Ascending aorta (tissue), 2 donors: ENCODE results near the gene IQCF6. TPM values are rescaled to one million over a fixed set of nuclear protein-coding genes. Genes with fewer than 3 reads are reported as not detected.

Source experiments
- DNase-seq, 2 donors: peaks; one replicate each; pipeline ENCODE4 v3.0.0-alpha.2; 2019; ENCODE audit warnings: low spot score in 2 of 2
- H3K27ac ChIP-seq, 2 donors: fragments of 200-600 bp; sonication (generic); one replicate each; pipeline ENCODE4 v1.5.1; 2016 to 2017; ENCODE audit warnings: mild to moderate bottlenecking in 1 of 2
- H3K27me3 ChIP-seq: fragments of 200-600 bp; sonication (generic); one replicate; pipeline ENCODE4 v1.5.1; 2017
- H3K36me3 ChIP-seq, 2 donors: fragments of 200-600 bp; sonication (generic); one replicate each; pipeline ENCODE4 v1.5.1; 2016
- H3K4me1 ChIP-seq, 2 donors: fragments of 200-600 bp; sonication (generic); one replicate each; pipeline ENCODE4 v1.5.1; 2016 to 2017; ENCODE audit warnings: mild to moderate bottlenecking in 1 of 2
- H3K4me3 ChIP-seq, 2 donors: fragments of 200-600 bp; sonication (generic); one replicate each; pipeline ENCODE4 v1.5.1; 2016 to 2017; ENCODE audit warnings: mild to moderate bottlenecking in 1 of 2
- H3K9me3 ChIP-seq, 2 donors: fragments of 200-600 bp; sonication (generic); one replicate each; pipeline ENCODE4 v1.5.1; 2016
- CTCF ChIP-seq, 3 experiments: fragments of 200-600 bp in 2 of 3; fragments of 450-650 bp in 1 of 3; sonication (generic) in 2 of 3; IDR thresholded peaks; one replicate each; pipeline ENCODE4 v1.5.1; 2016 to 2019; ENCODE audit warnings: antibody characterized with exemption in 3 of 3, mild to moderate bottlenecking in 1 of 3, moderate library complexity in 1 of 3
- intact Hi-C: fragments of 100-400 bp; cut with DNase I; formaldehyde crosslinking; loops from one replicate; pipeline ENCODE4 v1.15.1; 2023
- total RNA-seq: library from RNA; depleted of rRNA; stranded (reverse); fragments of >200 nt; gene quantifications from one replicate; pipeline ENCODE4 v1.1.0, GENCODE V29; 2016

Gene IQCF6
- total RNA-seq, 1 donor from 2014 or later = not detected

DNA sequence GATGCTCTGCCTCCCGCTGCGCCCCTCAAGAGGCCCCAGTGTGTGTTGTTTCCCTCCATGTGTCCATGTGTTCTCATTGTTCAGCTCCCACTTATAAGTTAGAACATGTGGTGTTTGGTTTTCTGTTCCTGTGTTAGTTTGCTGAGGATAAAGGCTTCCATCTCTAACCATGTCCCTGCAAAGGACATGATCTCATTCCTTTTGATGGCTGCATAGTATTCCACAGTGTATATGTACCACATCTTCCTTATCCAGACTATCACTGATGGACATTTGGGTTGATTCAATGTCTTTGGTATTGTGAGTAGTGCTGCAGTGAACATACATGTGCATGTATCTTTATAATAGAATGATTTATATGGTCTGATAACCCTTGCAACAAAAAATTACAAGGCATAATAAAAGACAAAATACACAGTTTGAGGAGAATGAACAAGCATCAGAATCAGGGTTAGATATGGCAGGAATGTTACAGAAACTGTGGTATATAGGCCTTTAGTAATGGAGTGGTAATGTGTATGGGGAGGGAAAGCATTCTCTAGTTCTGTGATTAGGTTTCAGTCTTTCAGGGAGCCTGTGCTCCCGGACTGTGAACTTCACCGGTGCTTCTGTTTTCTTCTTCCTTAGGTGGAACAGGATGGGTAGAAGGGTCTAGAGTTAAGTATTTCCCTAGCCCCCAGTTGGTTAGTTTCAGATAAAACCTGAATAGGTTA, 45.0 kb downstream of the IQCF6 start:
- Histone ChIP-seq H3K4me1 (no peaks in the 10 kb centered on the region), H3K36me3 (no peaks in the 10 kb centered on the region), H3K27ac (no peak overlapping the region), H3K27me3 (no peaks in the 10 kb centered on the region), H3K4me3 (no peak overlapping the region), H3K9me3 (no peaks in the 10 kb centered on the region)
- no peak for TF ChIP-seq CTCF (IDR thresholded peaks at IDR 0.05)
- intact Hi-C loops = no loop called here
- DNase-seq = no peak

GRCh38 chr3:51729042-51729633, 49.9 kb downstream of the IQCF6 start:
- H3K36me3 ChIP-seq = no peaks in the 10 kb centered on the region
- H3K9me3 ChIP-seq = no peaks in the 10 kb centered on the region
- no peak overlapping the region for H3K4me3 ChIP-seq
- TF ChIP-seq CTCF (IDR thresholded peaks at IDR 0.05) = no peak
- H3K27ac ChIP-seq = no peak overlapping the region
- H3K27me3 ChIP-seq = no peaks in the 10 kb centered on the region
- no peaks in the 10 kb centered on the region for H3K4me1 ChIP-seq
- DNase-seq = no peak
- intact Hi-C loops = no loop called here

Other genes starting within 250 kb of the IQCF6 start
- gene RAD54L2, start 240.5 kb downstream of the IQCF6 start, total RNA-seq = 18.3 TPM
- gene TEX264, start 108.0 kb downstream of the IQCF6 start, total RNA-seq = 69.1 TPM
- gene GRM2, start 72.2 kb downstream of the IQCF6 start, total RNA-seq = not detected
- gene IQCF2, start 82.4 kb upstream of the IQCF6 start, total RNA-seq = not detected
- not detected for gene IQCF5, start 96.4 kb upstream of the IQCF6 start, total RNA-seq
- not detected for gene IQCF1, start 124.1 kb upstream of the IQCF6 start, total RNA-seq
- gene RRP9, start 162.7 kb upstream of the IQCF6 start, total RNA-seq = 15.4 TPM
- gene PARP3, start 163.1 kb upstream of the IQCF6 start, total RNA-seq = 29.5 TPM
- gene GPR62, start 176.1 kb upstream of the IQCF6 start, total RNA-seq = not detected
- 256 TPM for gene PCBP4, start 188.2 kb upstream of the IQCF6 start, total RNA-seq
- gene ABHD14B, start 194.8 kb upstream of the IQCF6 start, total RNA-seq = 46.1 TPM
- gene ABHD14A, start 195.8 kb upstream of the IQCF6 start, total RNA-seq = 37.4 TPM
- 94.0 TPM for gene ACY1, start 204.3 kb upstream of the IQCF6 start, total RNA-seq
- gene RPL29, start 216.7 kb upstream of the IQCF6 start, total RNA-seq = 1,224 TPM